IMR-90 (cell line): Measurements from ENCODE around the gene SLC10A6.

ENCODE experiments used
- BHLHE40 ChIP-seq: fragments of 150-350 bp; IDR thresholded peaks from 2 replicates; pipeline ENCODE4 v1.6.1; 2016; ENCODE audit warnings: mild to moderate bottlenecking, low read depth, low read length
- CEBPB ChIP-seq: IDR thresholded peaks from 2 replicates; pipeline ENCODE4 v1.6.1; 2012; ENCODE audit warnings: low read depth, low read length, improper control_type of control experiment
- CHD1 ChIP-seq: IDR thresholded peaks from 2 replicates; pipeline ENCODE4 v1.6.1; 2012; ENCODE audit warnings: low read depth, low read length, improper control_type of control experiment
- FOS ChIP-seq: fragments of 150-350 bp; IDR thresholded peaks from 2 replicates; pipeline ENCODE4 v1.6.1; 2016; ENCODE audit warnings: low read depth, low read length
- MAFK ChIP-seq: IDR thresholded peaks from 2 replicates; pipeline ENCODE4 v1.6.1; 2012; ENCODE audit warnings: low read depth, low read length, improper control_type of control experiment
- MAZ ChIP-seq: IDR thresholded peaks from 2 replicates; pipeline ENCODE4 v1.6.1; 2012; ENCODE audit warnings: low read depth, mild to moderate bottlenecking, low read length, improper control_type of control experiment, moderate library complexity, borderline replicate concordance
- MXI1 ChIP-seq: IDR thresholded peaks from 2 replicates; pipeline ENCODE4 v1.6.1; 2012; ENCODE audit warnings: low read depth, mild to moderate bottlenecking, low read length, moderate library complexity, borderline replicate concordance
- POLR2A ChIP-seq: IDR thresholded peaks from 2 replicates; pipeline ENCODE4 v1.6.1; 2012; ENCODE audit warnings: mild to moderate bottlenecking, low read depth, low read length
- RAD21 ChIP-seq: IDR thresholded peaks from 2 replicates; pipeline ENCODE4 v1.6.1; 2012; ENCODE audit warnings: low read length, improper control_type of control experiment
- RCOR1 ChIP-seq: IDR thresholded peaks from 2 replicates; pipeline ENCODE4 v1.6.1; 2012; ENCODE audit warnings: mild to moderate bottlenecking, low read length, improper control_type of control experiment; ENCODE audit not compliant: insufficient replicate concordance
- RFX5 ChIP-seq: IDR thresholded peaks from 2 replicates; pipeline ENCODE4 v1.8.0; 2012; ENCODE audit warnings: low read depth, mild to moderate bottlenecking, low read length, moderate library complexity
- SMC3 ChIP-seq: fragments of 150-350 bp; IDR thresholded peaks from 2 replicates; pipeline ENCODE4 v1.6.1; 2016; ENCODE audit warnings: low read depth, mild to moderate bottlenecking, antibody characterized with exemption, low read length, moderate library complexity
- TF ChIP-seq, protein P1 (sequence below): conservative IDR thresholded peaks from 2 replicates; pipeline ENCODE4 v1.5.1; 2012; ENCODE audit warnings: mild to moderate bottlenecking, low read depth, low read length, improper control_type of control experiment
- TF ChIP-seq, protein P2 (sequence below): fragments of 150-350 bp; IDR thresholded peaks from 2 replicates; pipeline ENCODE4 v1.6.1; 2017; ENCODE audit warnings: mild to moderate bottlenecking, antibody characterized with exemption, low read length, low read depth

DNA sequence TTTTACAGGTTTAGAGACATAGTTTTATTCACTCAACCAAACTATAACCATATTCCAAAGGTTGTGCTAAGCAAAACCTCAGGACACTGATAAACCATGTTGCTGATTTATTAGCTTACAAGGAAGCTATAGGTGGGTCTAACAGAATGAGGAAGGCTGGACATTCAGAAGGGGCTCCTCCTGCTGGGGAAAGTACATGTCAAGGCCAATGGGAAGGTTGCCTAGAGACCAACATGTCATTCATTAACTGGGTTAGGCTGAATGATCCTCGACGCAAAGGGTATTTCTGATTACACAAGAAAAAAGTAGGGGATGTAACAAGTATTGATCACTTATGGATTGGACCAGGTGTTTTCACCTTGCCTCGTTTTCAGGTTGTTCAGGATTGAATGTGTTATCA, 30.3 kb downstream of the SLC10A6 start:
- TF ChIP-seq, protein P1, sequence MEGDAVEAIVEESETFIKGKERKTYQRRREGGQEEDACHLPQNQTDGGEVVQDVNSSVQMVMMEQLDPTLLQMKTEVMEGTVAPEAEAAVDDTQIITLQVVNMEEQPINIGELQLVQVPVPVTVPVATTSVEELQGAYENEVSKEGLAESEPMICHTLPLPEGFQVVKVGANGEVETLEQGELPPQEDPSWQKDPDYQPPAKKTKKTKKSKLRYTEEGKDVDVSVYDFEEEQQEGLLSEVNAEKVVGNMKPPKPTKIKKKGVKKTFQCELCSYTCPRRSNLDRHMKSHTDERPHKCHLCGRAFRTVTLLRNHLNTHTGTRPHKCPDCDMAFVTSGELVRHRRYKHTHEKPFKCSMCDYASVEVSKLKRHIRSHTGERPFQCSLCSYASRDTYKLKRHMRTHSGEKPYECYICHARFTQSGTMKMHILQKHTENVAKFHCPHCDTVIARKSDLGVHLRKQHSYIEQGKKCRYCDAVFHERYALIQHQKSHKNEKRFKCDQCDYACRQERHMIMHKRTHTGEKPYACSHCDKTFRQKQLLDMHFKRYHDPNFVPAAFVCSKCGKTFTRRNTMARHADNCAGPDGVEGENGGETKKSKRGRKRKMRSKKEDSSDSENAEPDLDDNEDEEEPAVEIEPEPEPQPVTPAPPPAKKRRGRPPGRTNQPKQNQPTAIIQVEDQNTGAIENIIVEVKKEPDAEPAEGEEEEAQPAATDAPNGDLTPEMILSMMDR = no peak
- TF ChIP-seq RFX5 (no peak), POLR2A (no peak), FOS (no peak), MAFK (no peak), CEBPB (no peak), SMC3 (no peak), MXI1 (no peak), BHLHE40 (no peak), MAZ (no peak), RAD21 (no peak), RCOR1 (no peak), CHD1 (no peak)
- TF ChIP-seq, protein P2, sequence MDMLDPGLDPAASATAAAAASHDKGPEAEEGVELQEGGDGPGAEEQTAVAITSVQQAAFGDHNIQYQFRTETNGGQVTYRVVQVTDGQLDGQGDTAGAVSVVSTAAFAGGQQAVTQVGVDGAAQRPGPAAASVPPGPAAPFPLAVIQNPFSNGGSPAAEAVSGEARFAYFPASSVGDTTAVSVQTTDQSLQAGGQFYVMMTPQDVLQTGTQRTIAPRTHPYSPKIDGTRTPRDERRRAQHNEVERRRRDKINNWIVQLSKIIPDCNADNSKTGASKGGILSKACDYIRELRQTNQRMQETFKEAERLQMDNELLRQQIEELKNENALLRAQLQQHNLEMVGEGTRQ = no peak
